ENCODE data around the gene ABI3BP.
"Not testable (repeated sequence)": the region's sequence is repeated elsewhere in the genome, so short reads cannot be mapped to it uniquely, and the experiment has no call there.

Gene ABI3BP

GRCh38 chr3:100978011-100978659 is 15.1 kb downstream of the ABI3BP start:
- DNase-seq = no peak

GRCh38 chr3:100976611-100977010 is 16.6 kb downstream of the ABI3BP start:
- no peak for DNase-seq

- no peak for DNase-seq
Observed at GRCh38 chr3:100975714-100976113, 17.5 kb downstream of the ABI3BP start.

GRCh38 chr3:100973594-100973993 is 19.6 kb downstream of the ABI3BP start:
- no peak for DNase-seq

GRCh38 chr3:100972867-100973266 is 20.4 kb downstream of the ABI3BP start:
- no peak for DNase-seq

GRCh38 chr3:100972301-100972844 is 20.8 kb downstream of the ABI3BP start:
- DNase-seq = no peak

GRCh38 chr3:100971798-100972197 is 21.4 kb downstream of the ABI3BP start:
- DNase-seq = no peak

- DNase-seq = no peak
Observed at GRCh38 chr3:100970477-100970990, 22.7 kb downstream of the ABI3BP start.

GRCh38 chr3:100968932-100969906 is 24.0 kb downstream of the ABI3BP start:
- no peak for DNase-seq

- DNase-seq = no peak
Observed at GRCh38 chr3:100966807-100967206, 26.4 kb downstream of the ABI3BP start.

- no peak for DNase-seq
Observed at GRCh38 chr3:100966049-100966491, 27.2 kb downstream of the ABI3BP start.

- no peak for DNase-seq
Observed at GRCh38 chr3:100963041-100963440, 30.2 kb downstream of the ABI3BP start.

- no peak for DNase-seq
Observed at GRCh38 chr3:100957261-100957986, 35.8 kb downstream of the ABI3BP start.

- no peak for DNase-seq
Observed at GRCh38 chr3:100956276-100956675, 36.9 kb downstream of the ABI3BP start.

GRCh38 chr3:100954990-100955389 is 38.2 kb downstream of the ABI3BP start:
- DNase-seq = no peak

GRCh38 chr3:100954199-100954935 is 38.9 kb downstream of the ABI3BP start:
- DNase-seq = no peak

GRCh38 chr3:100953103-100953502 is 40.1 kb downstream of the ABI3BP start:
- no peak for DNase-seq

- no peak for DNase-seq
Observed at GRCh38 chr3:100947119-100947518, 46.1 kb downstream of the ABI3BP start.

- DNase-seq = not testable (repeated sequence)
Observed at GRCh38 chr3:100946096-100946495, 47.1 kb downstream of the ABI3BP start.

- no peak for DNase-seq
Observed at GRCh38 chr3:100941451-100941850, 51.8 kb downstream of the ABI3BP start.

GRCh38 chr3:100941041-100941440 is 52.2 kb downstream of the ABI3BP start:
- no peak for DNase-seq

GRCh38 chr3:100936931-100937330 is 56.3 kb downstream of the ABI3BP start:
- no peak for DNase-seq

Measured in SHP77 treated with DMSO at 0.1 percent for 48 hours (cell line).